SK-N-SH treated with all-trans-retinoic acid at 6 μM for 48 hours (cell line): ENCODE results near the gene QRICH1.

Experiments used
- ATAC-seq: fragments of 200-7000 bp; cut with Tn5 transposase; 3 replicates; pipeline ENCODE4 v1.9.1; 2020; ENCODE audit warnings: mild to moderate bottlenecking, moderate library complexity
- ARNTL ChIP-seq: fragments of 450-650 bp; formaldehyde crosslinking; IDR thresholded peaks from 2 replicates; pipeline ENCODE4 v1.5.0; 2020; ENCODE audit warnings: low read depth, mild to moderate bottlenecking, moderate library complexity, borderline replicate concordance
- BACH2 ChIP-seq: fragments of 250-450 bp; sonication (Bioruptor Pico); IDR thresholded peaks from 2 replicates; pipeline ENCODE4 v1.9.0; 2021; ENCODE audit warnings: mild to moderate bottlenecking, borderline replicate concordance
- CREB5 ChIP-seq: fragments of 250-450 bp; sonication (Bioruptor Pico); IDR thresholded peaks from 2 replicates; pipeline ENCODE4 v1.5.1; 2020; ENCODE audit warnings: low read depth, mild to moderate bottlenecking, moderate library complexity
- CSDC2 ChIP-seq: fragments of 250-450 bp; sonication (Bioruptor Pico); IDR thresholded peaks from 2 replicates; pipeline ENCODE4 v1.5.0; 2020; ENCODE audit warnings: mild to moderate bottlenecking, moderate library complexity
- CSRNP3 ChIP-seq: fragments of 250-450 bp; sonication (Bioruptor Pico); IDR thresholded peaks from 2 replicates; pipeline ENCODE4 v1.5.1; 2021; ENCODE audit warnings: mild to moderate bottlenecking, moderate library complexity
- ESRRG ChIP-seq: fragments of 250-450 bp; sonication (Bioruptor Pico); IDR thresholded peaks from 2 replicates; pipeline ENCODE4 v1.6.1; 2021; ENCODE audit warnings: mild to moderate bottlenecking
- GLIS3 ChIP-seq: fragments of 250-450 bp; sonication (Bioruptor Pico); IDR thresholded peaks from 2 replicates; pipeline ENCODE4 v1.5.0; 2020; ENCODE audit warnings: mild to moderate bottlenecking, moderate library complexity
- ISL1 ChIP-seq: fragments of 250-450 bp; sonication (Bioruptor Pico); IDR thresholded peaks from 2 replicates; pipeline ENCODE4 v2.1.2; 2022; ENCODE audit warnings: mild to moderate bottlenecking, moderate library complexity
- OSR1 ChIP-seq: fragments of 250-450 bp; sonication (Bioruptor Pico); IDR thresholded peaks from 2 replicates; pipeline ENCODE4 v1.8.0; 2022; ENCODE audit warnings: moderate library complexity, mild to moderate bottlenecking, inconsistent platforms
- POU6F1 ChIP-seq: fragments of 250-450 bp; sonication (Bioruptor Pico); IDR thresholded peaks from 2 replicates; pipeline ENCODE4 v1.8.0; 2021; ENCODE audit warnings: low read depth, mild to moderate bottlenecking, moderate library complexity, borderline replicate concordance
- PPARA ChIP-seq: fragments of 250-450 bp; sonication (Bioruptor Pico); IDR thresholded peaks from 2 replicates; pipeline ENCODE4 v1.5.0; 2020; ENCODE audit warnings: mild to moderate bottlenecking, borderline replicate concordance
- RARB ChIP-seq: fragments of 250-450 bp; sonication (Bioruptor Pico); IDR thresholded peaks from 2 replicates; pipeline ENCODE4 v1.8.0; 2021; ENCODE audit warnings: mild to moderate bottlenecking, moderate library complexity
- SNAI2 ChIP-seq: fragments of 250-450 bp; sonication (Bioruptor Pico); IDR thresholded peaks from 2 replicates; pipeline ENCODE4 v1.5.0; 2020; ENCODE audit warnings: mild to moderate bottlenecking, moderate library complexity
- TCF4 ChIP-seq: fragments of 250-450 bp; sonication (Bioruptor Pico); IDR thresholded peaks from 2 replicates; pipeline ENCODE4 v1.8.0; 2021; ENCODE audit warnings: mild to moderate bottlenecking, moderate library complexity, borderline replicate concordance
- ZC3H10 ChIP-seq: fragments of 250-450 bp; sonication (Bioruptor Pico); IDR thresholded peaks from 2 replicates; pipeline ENCODE4 v1.5.1; 2021; ENCODE audit warnings: mild to moderate bottlenecking, moderate library complexity
- ZFP3 ChIP-seq: fragments of 250-450 bp; sonication (Bioruptor Pico); IDR thresholded peaks from 2 replicates; pipeline ENCODE4 v1.5.0; 2020; ENCODE audit warnings: mild to moderate bottlenecking, moderate library complexity
- ZFP30 ChIP-seq: fragments of 450-650 bp; formaldehyde crosslinking; IDR thresholded peaks from 2 replicates; pipeline ENCODE4 v1.5.0; 2022; ENCODE audit warnings: mild to moderate bottlenecking, moderate library complexity
- ZNF565 ChIP-seq: fragments of 450-650 bp; formaldehyde crosslinking; conservative IDR thresholded peaks from 2 replicates; pipeline ENCODE4 v1.5.0; 2020; ENCODE audit warnings: low read depth, mild to moderate bottlenecking, moderate library complexity
- ZNF70 ChIP-seq: fragments of 450-650 bp; formaldehyde crosslinking; IDR thresholded peaks from 2 replicates; pipeline ENCODE4 v1.5.0; 2020; ENCODE audit warnings: mild to moderate bottlenecking, moderate library complexity
- TF ChIP-seq, protein P1 (sequence below): fragments of 250-450 bp; sonication (Bioruptor Pico); IDR thresholded peaks from 2 replicates; pipeline ENCODE4 v1.8.0; 2020; ENCODE audit warnings: mild to moderate bottlenecking, moderate library complexity, borderline replicate concordance
- TF ChIP-seq, protein P2 (sequence below): fragments of 250-450 bp; sonication (Bioruptor Pico); IDR thresholded peaks from 2 replicates; pipeline ENCODE4 v1.5.0; 2020; ENCODE audit warnings: mild to moderate bottlenecking, moderate library complexity

The QRICH1 gene

DNA sequence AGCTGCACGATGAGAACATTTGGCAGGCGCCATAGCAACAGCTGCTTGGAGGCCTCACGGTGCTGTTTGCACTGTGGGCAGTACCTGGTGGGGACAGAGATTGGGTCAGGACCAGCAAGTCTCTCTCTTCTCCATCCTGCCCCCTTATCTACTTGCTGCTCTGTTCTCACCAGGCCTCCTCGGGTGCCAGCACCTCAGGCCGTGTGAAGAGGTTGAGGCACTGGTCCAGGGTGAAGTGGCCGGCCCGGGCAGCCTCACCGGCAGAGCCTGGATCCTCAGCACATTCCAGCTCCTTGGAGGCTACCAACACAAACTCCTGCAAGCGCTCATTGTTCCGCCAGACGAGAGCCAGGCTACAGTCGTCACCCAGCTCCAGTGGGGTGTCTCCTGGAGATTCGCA lies 16.9 kb upstream of the QRICH1 start:
- TF ChIP-seq GLIS3 = no peak
- TF ChIP-seq ZFP30 (CRISPR knock-in tag) = no peak
- TF ChIP-seq ISL1 (CRISPR knock-in tag) = no peak
- no peak for TF ChIP-seq RARB (CRISPR knock-in tag)
- TF ChIP-seq, protein P1, sequence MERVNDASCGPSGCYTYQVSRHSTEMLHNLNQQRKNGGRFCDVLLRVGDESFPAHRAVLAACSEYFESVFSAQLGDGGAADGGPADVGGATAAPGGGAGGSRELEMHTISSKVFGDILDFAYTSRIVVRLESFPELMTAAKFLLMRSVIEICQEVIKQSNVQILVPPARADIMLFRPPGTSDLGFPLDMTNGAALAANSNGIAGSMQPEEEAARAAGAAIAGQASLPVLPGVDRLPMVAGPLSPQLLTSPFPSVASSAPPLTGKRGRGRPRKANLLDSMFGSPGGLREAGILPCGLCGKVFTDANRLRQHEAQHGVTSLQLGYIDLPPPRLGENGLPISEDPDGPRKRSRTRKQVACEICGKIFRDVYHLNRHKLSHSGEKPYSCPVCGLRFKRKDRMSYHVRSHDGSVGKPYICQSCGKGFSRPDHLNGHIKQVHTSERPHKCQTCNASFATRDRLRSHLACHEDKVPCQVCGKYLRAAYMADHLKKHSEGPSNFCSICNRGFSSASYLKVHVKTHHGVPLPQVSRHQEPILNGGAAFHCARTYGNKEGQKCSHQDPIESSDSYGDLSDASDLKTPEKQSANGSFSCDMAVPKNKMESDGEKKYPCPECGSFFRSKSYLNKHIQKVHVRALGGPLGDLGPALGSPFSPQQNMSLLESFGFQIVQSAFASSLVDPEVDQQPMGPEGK (CRISPR knock-in tag) = no peak
- no peak for TF ChIP-seq ZC3H10
- TF ChIP-seq POU6F1 (CRISPR knock-in tag) = no peak
- no peak for TF ChIP-seq OSR1 (CRISPR knock-in tag)
- no peak for TF ChIP-seq CSRNP3 (CRISPR knock-in tag)
- TF ChIP-seq ZNF565 (CRISPR knock-in tag) = no peak
- TF ChIP-seq SNAI2 (CRISPR knock-in tag) = no peak
- TF ChIP-seq, protein P2, sequence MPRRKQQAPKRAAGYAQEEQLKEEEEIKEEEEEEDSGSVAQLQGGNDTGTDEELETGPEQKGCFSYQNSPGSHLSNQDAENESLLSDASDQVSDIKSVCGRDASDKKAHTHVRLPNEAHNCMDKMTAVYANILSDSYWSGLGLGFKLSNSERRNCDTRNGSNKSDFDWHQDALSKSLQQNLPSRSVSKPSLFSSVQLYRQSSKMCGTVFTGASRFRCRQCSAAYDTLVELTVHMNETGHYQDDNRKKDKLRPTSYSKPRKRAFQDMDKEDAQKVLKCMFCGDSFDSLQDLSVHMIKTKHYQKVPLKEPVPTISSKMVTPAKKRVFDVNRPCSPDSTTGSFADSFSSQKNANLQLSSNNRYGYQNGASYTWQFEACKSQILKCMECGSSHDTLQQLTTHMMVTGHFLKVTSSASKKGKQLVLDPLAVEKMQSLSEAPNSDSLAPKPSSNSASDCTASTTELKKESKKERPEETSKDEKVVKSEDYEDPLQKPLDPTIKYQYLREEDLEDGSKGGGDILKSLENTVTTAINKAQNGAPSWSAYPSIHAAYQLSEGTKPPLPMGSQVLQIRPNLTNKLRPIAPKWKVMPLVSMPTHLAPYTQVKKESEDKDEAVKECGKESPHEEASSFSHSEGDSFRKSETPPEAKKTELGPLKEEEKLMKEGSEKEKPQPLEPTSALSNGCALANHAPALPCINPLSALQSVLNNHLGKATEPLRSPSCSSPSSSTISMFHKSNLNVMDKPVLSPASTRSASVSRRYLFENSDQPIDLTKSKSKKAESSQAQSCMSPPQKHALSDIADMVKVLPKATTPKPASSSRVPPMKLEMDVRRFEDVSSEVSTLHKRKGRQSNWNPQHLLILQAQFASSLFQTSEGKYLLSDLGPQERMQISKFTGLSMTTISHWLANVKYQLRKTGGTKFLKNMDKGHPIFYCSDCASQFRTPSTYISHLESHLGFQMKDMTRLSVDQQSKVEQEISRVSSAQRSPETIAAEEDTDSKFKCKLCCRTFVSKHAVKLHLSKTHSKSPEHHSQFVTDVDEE (CRISPR knock-in tag) = no peak
- TF ChIP-seq CREB5 (CRISPR knock-in tag) = no peak
- TF ChIP-seq CSDC2 (CRISPR knock-in tag) = no peak
- no peak for TF ChIP-seq PPARA
- TF ChIP-seq ZFP3 (CRISPR knock-in tag) = no peak
- TF ChIP-seq BACH2 (CRISPR knock-in tag) = no peak
- TF ChIP-seq ZNF70 = no peak

GRCh38 chr3:49108346-49108745 lies 14.5 kb upstream of the QRICH1 start:
- ATAC-seq = no peak
- no peak for TF ChIP-seq ESRRG (CRISPR knock-in tag)
- no peak for TF ChIP-seq OSR1 (CRISPR knock-in tag)
- no peak for TF ChIP-seq ZFP3 (CRISPR knock-in tag)
- no peak for TF ChIP-seq SNAI2 (CRISPR knock-in tag)
- no peak for TF ChIP-seq ZNF565 (CRISPR knock-in tag)
- no peak for TF ChIP-seq ZFP30 (CRISPR knock-in tag)
- TF ChIP-seq TCF4 = no peak
- no peak for TF ChIP-seq ISL1 (CRISPR knock-in tag)
- no peak for TF ChIP-seq CSRNP3 (CRISPR knock-in tag)
- TF ChIP-seq, protein P2 (CRISPR knock-in tag) = no peak
- no peak for TF ChIP-seq CREB5 (CRISPR knock-in tag)
- no peak for TF ChIP-seq RARB (CRISPR knock-in tag)
- no peak for TF ChIP-seq ZC3H10
- TF ChIP-seq ARNTL = no peak
- no peak for TF ChIP-seq ZNF70
- TF ChIP-seq, all 23 proteins: peak for 0

More for the DNA sequence above, 16.9 kb upstream of the QRICH1 start:
- no peak for ATAC-seq
